HG02973 (cell line): ENCODE measurements around the gene CHGA.

ENCODE experiments used
- ATAC-seq: cut with Tn5 transposase; IDR thresholded peaks from one replicate; pipeline ENCODE4 v1.9.1; 2021; ENCODE audit warnings: moderate library complexity; ENCODE audit not compliant: unreplicated experiment

CHGA gene

DNA sequence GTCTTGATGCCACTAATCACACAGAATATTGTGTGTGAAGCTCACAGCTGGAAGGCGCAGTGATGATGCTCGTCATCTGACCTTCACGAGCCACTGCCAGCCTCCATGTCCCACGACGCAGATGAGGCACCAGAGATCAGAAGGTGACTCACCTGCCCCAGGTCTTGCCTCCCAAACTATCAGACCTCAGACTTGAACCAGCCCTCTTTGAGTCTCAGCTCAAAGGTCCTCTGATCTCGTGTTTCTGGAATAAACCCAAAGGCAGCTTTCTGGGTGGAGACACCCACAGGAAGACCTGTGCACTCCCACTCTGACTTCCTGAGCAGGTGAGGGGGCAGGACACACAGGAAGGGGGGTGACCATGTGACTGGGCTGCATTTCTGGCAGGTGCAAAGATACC, 19.6 kb upstream of the CHGA start:
- no peak for ATAC-seq

DNA sequence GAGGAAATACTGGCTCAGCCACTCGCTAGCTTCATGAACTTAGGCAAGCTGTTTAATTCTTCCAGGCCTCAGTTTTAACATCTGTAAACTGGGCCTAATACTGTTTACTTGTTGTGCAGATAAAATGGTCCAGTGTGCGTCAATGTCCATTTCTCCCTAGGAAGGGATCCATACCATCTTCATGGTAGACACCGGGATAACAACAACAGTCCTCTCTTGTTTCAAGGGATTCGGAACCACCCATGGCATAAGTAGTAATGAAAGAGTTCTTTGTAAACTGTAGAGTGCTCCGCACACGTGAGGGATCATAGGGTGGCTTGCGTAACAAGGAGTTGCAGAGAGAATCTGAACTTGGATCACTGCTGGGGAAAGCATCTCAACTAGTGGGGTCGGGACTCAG, 17.3 kb upstream of the CHGA start:
- ATAC-seq = no peak

DNA sequence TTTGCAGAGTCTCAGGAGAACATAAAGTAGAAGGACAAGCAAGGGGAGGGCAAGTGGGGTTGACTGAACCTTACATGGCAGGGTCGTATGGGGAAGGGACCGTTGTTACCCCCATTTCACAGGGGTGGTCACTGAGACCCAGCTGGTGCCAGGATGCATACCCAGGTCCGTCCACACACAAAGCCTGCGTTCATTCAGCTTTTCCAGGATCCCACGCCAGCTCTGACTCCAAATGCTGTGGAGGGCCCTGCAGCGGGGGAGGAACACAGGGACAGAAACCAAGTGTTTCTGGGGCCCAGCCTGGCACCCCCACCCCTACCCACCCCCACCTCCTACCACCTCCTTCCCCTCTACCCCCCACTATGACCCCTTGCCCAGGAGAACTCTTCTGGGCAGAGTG, 16.5 kb upstream of the CHGA start:
- no peak for ATAC-seq

GRCh38 chr14:92906823-92907222, 16.1 kb upstream of the CHGA start:
- no peak for ATAC-seq

GRCh38 chr14:92907316-92907911, 15.5 kb upstream of the CHGA start:
- no peak for ATAC-seq

DNA sequence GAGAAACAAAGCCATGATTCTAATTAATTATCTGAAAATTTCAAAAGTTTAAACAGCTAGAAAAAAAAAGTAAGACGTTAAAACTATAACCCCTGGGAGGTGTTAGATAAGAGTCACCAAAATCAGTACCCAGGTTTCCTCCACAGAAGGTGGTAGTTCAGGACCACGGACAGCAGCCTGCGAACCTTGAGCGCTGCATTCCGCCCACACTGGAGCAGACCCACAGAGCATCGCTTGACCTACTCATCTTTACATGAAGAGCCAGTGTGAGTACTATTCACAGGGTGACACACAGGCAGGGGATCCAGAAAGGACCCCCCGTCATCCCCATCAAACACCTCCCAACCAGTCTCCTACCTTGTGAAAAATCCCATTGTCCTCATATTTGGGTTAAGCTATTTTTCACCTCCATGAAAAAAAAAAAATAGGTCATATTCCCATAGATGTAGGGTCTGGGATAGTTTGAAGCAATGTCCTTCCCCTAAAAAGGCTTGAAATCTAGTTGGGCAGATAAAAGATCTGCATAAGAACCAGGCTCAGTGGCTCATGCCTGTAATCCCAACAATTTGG, 8.8 kb upstream of the CHGA start:
- ATAC-seq = no peak

DNA sequence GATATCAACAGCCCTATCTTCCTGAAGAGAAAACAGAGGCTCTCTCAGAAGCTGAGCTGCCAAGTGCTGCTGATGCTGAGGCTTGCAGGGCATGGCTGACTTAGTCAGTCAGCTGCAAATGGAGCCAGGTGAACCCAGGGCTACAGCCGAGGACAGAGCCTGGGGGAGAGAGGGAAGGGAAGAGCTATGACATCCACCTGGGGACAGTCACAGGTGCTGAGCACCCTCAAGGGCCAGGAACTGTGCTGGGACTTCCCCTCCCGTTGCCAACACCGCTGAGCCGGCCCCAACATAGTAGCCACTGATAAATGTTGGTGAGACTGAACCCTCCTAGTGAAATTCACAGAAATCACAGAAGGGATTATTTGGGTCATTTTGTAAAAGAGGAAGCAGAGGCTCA, 6.7 kb upstream of the CHGA start:
- ATAC-seq = no peak

DNA sequence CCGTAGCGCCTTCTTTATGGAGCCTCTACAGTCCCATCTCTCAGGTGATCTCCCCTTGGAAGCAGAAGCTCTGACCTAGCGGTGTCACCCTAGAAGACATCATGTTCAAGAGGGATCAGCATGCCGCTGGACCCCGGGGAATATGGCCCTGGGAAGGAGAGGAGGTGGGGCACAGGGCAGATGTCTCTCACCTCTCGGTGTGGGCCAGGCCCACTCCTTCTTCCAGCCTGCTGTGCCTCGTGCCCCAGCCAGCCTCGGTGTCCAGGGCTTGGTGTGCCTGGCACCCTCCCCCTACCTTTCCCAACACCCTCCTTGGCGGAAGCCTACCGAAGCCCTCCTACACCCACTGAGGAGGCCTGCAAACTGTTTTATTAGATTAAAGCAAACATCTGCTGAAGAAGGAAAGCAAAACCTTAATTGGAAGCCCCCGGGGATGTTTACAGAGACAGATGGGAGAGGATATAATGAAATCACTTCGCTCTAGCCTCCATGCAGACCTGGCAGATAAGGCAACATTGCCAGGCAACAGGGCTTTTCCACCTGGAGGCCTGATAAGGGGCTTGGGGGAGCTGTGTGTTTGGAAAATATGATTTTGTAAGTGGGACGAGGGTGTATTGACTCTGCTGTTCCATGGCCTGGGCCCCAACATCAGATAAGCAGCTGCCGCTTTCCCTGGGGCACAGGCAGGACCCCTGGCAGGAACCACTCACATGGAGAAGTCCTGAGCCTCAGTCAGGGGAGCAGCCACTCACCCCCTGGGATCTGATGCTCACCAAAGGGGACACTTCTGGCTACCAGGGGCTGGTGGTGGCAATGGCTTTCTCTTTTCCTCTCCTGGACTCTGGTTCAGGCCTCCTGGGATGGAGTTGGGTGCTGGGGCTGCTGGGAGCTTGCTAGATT, 5.7 kb upstream of the CHGA start:
- ATAC-seq = no peak

- ATAC-seq = no peak
Measured at GRCh38 chr14:92917956-92918355, 5.0 kb upstream of the CHGA start.

GRCh38 chr14:92920001-92920400, 2.9 kb upstream of the CHGA start:
- no peak for ATAC-seq

DNA sequence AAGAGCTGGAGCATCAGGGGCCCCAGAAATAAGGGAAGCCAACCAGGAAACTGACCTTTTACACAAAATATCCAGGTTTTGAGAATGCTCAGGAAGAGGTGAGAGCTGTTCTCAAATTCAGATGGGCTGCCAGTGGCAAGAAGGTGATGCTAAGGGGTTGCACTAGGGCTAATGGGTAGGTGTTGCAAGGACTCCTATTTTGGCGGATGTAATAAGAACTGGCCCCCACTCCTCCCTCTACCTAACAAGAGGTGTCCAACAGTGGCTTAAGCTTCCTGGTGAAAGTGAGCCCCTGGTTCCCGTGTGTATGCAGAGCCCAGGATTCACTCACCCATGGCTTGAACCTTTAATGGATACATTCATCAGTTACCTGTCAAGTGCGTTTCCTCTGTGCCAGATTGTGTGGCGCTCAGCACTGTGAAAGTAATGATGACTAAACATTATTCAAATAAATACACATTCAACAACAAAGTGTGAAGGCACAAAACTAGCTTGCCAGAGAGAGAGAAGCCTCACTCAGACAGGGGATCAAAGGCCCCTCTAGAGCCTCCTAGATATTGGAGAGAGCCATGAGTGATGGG, 705 bp upstream of the CHGA start:
- ATAC-seq = no peak

- ATAC-seq = no peak
Measured at GRCh38 chr14:92923744-92924103, 774 bp downstream of the CHGA start.

GRCh38 chr14:92924247-92924646, 1.3 kb downstream of the CHGA start:
- ATAC-seq = no peak

GRCh38 chr14:92925446-92925845, 2.5 kb downstream of the CHGA start:
- no peak for ATAC-seq

DNA sequence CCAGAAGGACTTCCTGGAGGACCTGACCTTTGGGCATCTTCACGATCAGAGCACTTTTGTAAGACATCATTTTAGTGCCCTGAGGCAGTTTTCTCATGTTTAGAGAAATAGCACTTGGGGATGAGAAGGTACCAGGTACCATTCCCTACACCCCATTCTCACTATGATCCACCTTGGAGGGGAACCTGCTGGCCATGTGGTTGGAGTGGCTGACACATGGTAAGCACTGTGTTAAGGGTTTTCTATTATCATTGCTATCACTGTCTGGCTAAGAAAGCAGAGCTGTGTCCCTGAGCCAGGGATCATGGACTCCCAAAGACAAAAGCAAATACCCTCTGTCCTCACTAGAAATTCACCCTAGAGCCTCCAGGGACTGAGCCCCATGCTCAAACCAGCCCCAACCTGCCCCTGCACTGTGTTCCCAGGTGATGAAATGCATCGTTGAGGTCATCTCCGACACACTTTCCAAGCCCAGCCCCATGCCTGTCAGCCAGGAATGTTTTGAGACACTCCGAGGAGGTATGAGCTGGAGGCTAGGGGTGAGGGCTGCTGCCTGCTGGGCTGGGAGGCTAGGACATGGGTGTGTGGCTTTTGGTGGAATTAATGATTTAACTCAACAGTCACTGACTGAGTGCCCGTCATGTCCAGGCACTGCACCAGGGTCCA, 3.4 kb downstream of the CHGA start:
- no peak for ATAC-seq

- ATAC-seq = no peak
Measured at GRCh38 chr14:92926931-92927330, 4.0 kb downstream of the CHGA start.

DNA sequence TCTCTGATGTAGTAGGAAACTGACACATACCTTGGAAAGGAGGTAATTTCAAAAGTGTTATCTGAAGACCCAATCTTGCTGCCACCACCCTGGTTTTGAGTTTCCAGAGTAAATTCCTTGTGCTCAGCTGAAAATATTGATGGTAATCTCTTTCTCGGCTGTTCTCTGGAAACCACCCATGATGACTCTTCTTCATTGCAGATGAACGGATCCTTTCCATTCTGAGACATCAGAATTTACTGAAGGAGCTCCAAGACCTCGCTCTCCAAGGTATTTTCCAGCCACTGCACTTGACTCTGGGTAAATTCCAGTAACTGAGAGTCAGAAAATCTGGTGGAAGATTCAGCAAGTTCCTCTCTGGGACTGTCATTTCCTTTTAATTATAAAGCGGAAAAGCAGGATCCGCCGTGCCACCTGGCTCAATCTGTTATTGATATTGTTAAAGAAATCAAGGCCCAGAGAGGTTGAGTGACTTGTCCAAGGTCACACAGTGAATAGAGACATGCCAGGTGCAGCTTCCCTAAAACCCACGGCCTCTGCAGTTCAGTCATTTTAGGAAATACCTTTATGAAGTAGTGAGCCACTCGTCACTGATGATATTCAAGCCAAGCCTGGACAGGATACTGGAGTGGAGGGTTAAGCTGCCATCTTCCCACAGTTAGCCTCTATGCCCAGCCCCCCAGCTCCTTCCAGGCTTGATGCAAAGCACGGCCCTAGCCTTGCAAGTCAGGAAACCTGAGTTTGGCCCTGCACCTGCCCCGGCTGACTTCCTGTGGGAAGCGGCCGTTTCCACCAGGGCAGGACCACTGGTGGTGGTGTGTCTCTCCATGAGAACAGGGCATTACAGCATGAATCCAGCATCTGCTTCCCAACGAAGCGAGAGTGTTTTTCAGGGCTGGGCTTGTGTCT, 4.7 kb downstream of the CHGA start:
- ATAC-seq = no peak

DNA sequence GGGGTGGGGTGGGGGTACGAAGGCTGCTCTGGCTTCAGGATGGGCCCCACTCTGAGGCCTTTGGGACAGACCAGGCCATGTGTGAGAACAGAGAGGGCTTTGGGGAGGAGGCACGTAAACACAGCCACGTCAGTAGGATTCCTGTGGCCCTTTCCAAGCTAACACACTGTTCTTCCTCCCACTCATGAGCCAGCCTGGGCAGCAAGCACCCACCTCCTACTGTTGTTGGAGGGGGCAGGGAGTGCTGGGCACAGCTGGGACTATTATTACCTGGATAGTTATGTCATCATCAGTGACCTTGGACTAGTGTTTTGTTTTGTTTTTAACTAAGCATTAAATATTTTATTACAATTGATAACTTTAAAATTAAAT, 5.3 kb downstream of the CHGA start:
- ATAC-seq = no peak

DNA sequence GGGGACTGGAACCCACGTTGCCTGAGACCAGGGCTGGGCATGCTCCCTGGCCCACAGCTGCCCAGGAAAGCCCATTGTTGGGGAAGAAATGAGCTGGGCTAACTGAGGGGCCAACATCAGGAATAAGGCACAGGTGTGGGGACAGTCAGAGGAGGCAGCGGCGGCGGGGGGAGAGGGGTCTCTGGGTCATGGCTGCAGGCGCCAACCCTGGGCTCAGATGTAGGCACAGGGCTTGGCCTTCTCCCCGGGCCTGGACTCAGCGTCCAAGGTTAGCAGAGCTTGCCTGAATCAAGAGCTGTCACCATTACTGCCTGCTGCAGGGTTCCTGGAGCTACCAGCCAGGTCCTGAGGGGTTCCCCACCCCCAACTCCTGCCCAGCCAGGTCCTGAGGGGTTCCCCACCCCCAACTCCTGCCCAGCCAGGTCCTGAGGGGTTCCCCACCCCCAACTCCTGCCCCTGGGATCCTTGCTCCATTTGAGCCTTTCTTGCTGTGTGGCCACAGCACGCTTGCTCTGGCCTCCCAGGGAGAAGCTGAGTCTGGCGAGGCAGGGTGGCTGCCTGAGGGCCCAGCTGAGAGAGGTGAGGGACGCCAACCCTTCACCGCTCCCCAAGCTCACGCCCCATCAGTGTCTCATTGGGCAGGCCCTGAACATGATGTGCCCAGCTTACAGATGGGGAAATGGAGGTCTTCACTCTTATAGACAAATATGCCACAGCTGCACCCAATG, 6.2 kb downstream of the CHGA start:
- ATAC-seq = no peak
